HepG2 (cell line): ENCODE measurements around the gene PCSK6. TPM values are rescaled to one million over a fixed set of nuclear protein-coding genes. Genes with fewer than 3 reads are reported as not detected.

Experiments
- CREB3 ChIP-seq: sonication (generic); formaldehyde crosslinking; IDR thresholded peaks from 2 replicates; pipeline ENCODE4 v1.5.0; 2020; ENCODE audit warnings: missing genetic modification reagents
- JUN ChIP-seq: sonication (generic); formaldehyde crosslinking; IDR thresholded peaks from 2 replicates; pipeline ENCODE4 v1.4.0; 2020; ENCODE audit warnings: mild to moderate bottlenecking, missing genetic modification reagents
- KLF11 ChIP-seq: IDR thresholded peaks from 2 replicates; pipeline ENCODE4 v1.6.1; 2016; ENCODE audit warnings: missing compliant biosample characterization
- MAFF ChIP-seq: IDR thresholded peaks from 2 replicates; pipeline ENCODE4 v1.6.1; 2011; ENCODE audit warnings: low read depth, low read length, improper control_type of control experiment
- MTF2 ChIP-seq: sonication (generic); formaldehyde crosslinking; IDR thresholded peaks from 2 replicates; pipeline ENCODE4 v1.5.0; 2020; ENCODE audit warnings: missing genetic modification reagents, borderline replicate concordance
- PHB2 ChIP-seq: fragments of 450-650 bp; IDR thresholded peaks from 2 replicates; pipeline ENCODE4 v1.6.1; 2018; ENCODE audit not compliant: partially characterized antibody
- SOX13 ChIP-seq, 3 experiments: fragments of 450-650 bp in 1 of 3; sonication (generic) in 1 of 3; formaldehyde crosslinking in 1 of 3; IDR thresholded peaks in 2 of 3; conservative IDR thresholded peaks in 1 of 3; 2 replicates each; pipeline versions ENCODE4 v1.5.0 to v1.6.1; 2016 to 2020; ENCODE audit warnings: antibody characterized with exemption in 1 of 3, mild to moderate bottlenecking in 1 of 3, missing compliant biosample characterization in 1 of 3, missing genetic modification reagents in 1 of 3, moderate library complexity in 1 of 3
- STAG1 ChIP-seq: sonication (generic); formaldehyde crosslinking; IDR thresholded peaks from 2 replicates; pipeline ENCODE4 v1.4.0; 2020; ENCODE audit warnings: missing genetic modification reagents
- TAF15 ChIP-seq: fragments of 200-400 bp; formaldehyde crosslinking; IDR thresholded peaks from one replicate; pipeline ENCODE4 v1.6.1; 2018; ENCODE audit warnings: mild to moderate bottlenecking, low read depth, low read length; ENCODE audit not compliant: poor library complexity, severe bottlenecking
- U2AF1 ChIP-seq: fragments of 200-400 bp; formaldehyde crosslinking; optimal IDR thresholded peaks from 2 replicates; pipeline ENCODE3; 2017; ENCODE audit warnings: mild to moderate bottlenecking, low read depth, low read length
- USF2 ChIP-seq, 2 experiments: sonication (generic) in 1 of 2; formaldehyde crosslinking in 1 of 2; IDR thresholded peaks; 2 replicates each; pipeline versions ENCODE4 v1.5.1 to v1.6.1; 2011 to 2020; ENCODE audit warnings: borderline replicate concordance in 1 of 2, low read depth in 1 of 2, low read length in 1 of 2, mild to moderate bottlenecking in 1 of 2, missing genetic modification reagents in 1 of 2, moderate library complexity in 1 of 2
- WIZ ChIP-seq: sonication (generic); formaldehyde crosslinking; IDR thresholded peaks from 2 replicates; pipeline ENCODE4 v1.5.1; 2020; ENCODE audit warnings: mild to moderate bottlenecking, missing genetic modification reagents
- ZNF121 ChIP-seq: sonication (generic); formaldehyde crosslinking; IDR thresholded peaks from 2 replicates; pipeline ENCODE4 v1.5.0; 2020; ENCODE audit warnings: mild to moderate bottlenecking, missing genetic modification reagents
- ZNF3 ChIP-seq: IDR thresholded peaks from 2 replicates; pipeline ENCODE4 v1.7.0; 2017; ENCODE audit warnings: inconsistent platforms
- ZNF550 ChIP-seq: sonication (generic); formaldehyde crosslinking; IDR thresholded peaks from 2 replicates; pipeline ENCODE4 v1.4.0; 2020; ENCODE audit warnings: mild to moderate bottlenecking, missing genetic modification reagents, borderline replicate concordance
- ZSCAN30 ChIP-seq: sonication (generic); formaldehyde crosslinking; IDR thresholded peaks from 2 replicates; pipeline ENCODE4 v1.5.0; 2020; ENCODE audit warnings: mild to moderate bottlenecking, missing genetic modification reagents
- polyA plus RNA-seq, 8 experiments: library from polyadenylated mRNA; depleted of rRNA in 3 of 8; stranded (reverse) in 7 of 8; unstranded in 1 of 8; fragments of >200 nt; fragmentation: Illumina TruSeq in 4 of 8; extraction: Trizol in 4 of 8; gene quantifications; 2 replicates each; pipeline versions ENCODE4 v1.2.1 to v1.2.3, GENCODE V29; 2011 to 2016; ENCODE audit warnings: low read depth in 4 of 8, missing spikeins in 1 of 8, mixed read lengths in 1 of 8; ENCODE audit not compliant: insufficient read depth in 1 of 8
- total RNA-seq, 5 experiments: library from RNA; depleted of rRNA; stranded (reverse); fragments of >200 nt; fragmentation: Illumina TruSeq; extraction: Trizol; gene quantifications; 2 replicates each; pipeline ENCODE4 v1.2.3, GENCODE V29; 2016; ENCODE audit warnings: low read depth in 1 of 5
- TF ChIP-seq, protein P1 (sequence below): sonication (generic); formaldehyde crosslinking; IDR thresholded peaks from 2 replicates; pipeline ENCODE4 v1.4.0; 2020; ENCODE audit warnings: missing genetic modification reagents, borderline replicate concordance
- TF ChIP-seq, protein P2 (sequence below): IDR thresholded peaks from 2 replicates; pipeline ENCODE4 v1.6.1; 2016; ENCODE audit warnings: low read depth

The PCSK6 gene
- total and polyA plus RNA-seq, 2 of the 13 experiments (the other 11 are each of a cell fraction or from before 2014, with no cell fraction given): 56.5 to 155 TPM

DNA sequence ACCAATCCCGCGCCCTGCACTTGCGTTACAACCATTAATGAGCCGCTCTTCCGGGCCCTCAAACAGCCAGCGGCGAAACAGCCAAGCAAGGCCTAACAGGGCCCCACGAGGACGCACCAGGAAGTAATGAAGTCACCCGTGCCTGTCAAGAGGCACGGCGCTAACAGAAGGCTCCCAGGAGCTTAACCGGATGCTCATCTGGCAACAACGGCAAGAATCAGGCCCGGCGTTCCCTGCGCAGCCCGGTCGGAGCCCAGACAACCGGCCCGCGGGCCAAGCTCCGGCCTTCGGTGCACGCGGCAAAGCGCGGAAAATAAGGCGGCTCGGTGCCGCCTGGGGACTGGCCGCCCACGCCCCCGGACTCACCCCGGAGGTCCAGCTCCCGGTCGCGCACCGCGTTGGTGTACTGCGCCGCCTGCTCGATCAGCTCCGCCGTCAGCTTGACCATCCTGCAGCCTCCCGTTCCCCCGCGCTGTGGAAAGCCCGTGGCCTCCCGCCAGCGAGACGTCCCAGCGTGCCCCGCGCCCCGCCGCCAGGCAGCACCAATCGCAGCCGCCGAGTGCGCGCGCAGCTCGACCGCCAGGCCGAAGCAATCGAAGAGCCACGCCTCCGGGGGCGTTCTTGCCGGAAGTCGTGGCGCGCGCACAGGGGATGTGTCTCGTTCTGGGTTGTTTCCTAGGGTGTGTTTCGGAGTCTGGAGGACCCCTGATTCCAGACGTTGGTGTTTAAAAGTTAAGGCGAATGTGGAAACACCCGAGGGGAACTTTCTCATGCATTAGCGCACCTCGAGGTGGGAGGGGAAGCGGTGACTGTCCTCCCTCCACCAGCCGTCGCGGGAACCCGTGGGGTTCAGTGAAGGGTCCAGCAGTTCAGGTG lies 194.5 kb downstream of the PCSK6 start, which contains the start of gene SNRPA1 (continued):
- TF ChIP-seq, protein P1, sequence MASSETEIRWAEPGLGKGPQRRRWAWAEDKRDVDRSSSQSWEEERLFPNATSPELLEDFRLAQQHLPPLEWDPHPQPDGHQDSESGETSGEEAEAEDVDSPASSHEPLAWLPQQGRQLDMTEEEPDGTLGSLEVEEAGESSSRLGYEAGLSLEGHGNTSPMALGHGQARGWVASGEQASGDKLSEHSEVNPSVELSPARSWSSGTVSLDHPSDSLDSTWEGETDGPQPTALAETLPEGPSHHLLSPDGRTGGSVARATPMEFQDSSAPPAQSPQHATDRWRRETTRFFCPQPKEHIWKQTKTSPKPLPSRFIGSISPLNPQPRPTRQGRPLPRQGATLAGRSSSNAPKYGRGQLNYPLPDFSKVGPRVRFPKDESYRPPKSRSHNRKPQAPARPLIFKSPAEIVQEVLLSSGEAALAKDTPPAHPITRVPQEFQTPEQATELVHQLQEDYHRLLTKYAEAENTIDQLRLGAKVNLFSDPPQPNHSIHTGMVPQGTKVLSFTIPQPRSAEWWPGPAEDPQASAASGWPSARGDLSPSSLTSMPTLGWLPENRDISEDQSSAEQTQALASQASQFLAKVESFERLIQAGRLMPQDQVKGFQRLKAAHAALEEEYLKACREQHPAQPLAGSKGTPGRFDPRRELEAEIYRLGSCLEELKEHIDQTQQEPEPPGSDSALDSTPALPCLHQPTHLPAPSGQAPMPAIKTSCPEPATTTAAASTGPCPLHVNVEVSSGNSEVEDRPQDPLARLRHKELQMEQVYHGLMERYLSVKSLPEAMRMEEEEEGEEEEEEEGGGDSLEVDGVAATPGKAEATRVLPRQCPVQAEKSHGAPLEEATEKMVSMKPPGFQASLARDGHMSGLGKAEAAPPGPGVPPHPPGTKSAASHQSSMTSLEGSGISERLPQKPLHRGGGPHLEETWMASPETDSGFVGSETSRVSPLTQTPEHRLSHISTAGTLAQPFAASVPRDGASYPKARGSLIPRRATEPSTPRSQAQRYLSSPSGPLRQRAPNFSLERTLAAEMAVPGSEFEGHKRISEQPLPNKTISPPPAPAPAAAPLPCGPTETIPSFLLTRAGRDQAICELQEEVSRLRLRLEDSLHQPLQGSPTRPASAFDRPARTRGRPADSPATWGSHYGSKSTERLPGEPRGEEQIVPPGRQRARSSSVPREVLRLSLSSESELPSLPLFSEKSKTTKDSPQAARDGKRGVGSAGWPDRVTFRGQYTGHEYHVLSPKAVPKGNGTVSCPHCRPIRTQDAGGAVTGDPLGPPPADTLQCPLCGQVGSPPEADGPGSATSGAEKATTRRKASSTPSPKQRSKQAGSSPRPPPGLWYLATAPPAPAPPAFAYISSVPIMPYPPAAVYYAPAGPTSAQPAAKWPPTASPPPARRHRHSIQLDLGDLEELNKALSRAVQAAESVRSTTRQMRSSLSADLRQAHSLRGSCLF (CRISPR knock-in tag): 0 out of 2 replicates have a peak, but pooled peaks have one; percentile 67
- TF ChIP-seq ZNF3 (CRISPR knock-in tag) (no peak), ZSCAN30 (CRISPR knock-in tag) (peak; percentile 89; the same call in 1 of the 2 replicates), MAFF (no peak), ZNF121 (CRISPR knock-in tag) (no peak), CREB3 (CRISPR knock-in tag) (no peak; the same call in 1 of the 2 replicates), SOX13 (IDR thresholded peaks at IDR 0.05) (no peak), SOX13 (CRISPR knock-in tag; conservative IDR thresholded peaks at IDR 0.05 in 1 of 2, IDR thresholded peaks at IDR 0.05 in 1 of 2) (peak in 1 of 2 experiments; percentile 59; a peak in 1 of 4 replicates), USF2 (IDR thresholded peaks at IDR 0.05; ENCODE audit: low read depth, low read length) (no peak), USF2 (CRISPR knock-in tag; IDR thresholded peaks at IDR 0.05; ENCODE audit: borderline replicate concordance) (no peak), ZNF550 (CRISPR knock-in tag) (0 out of 2 replicates have a peak, but pooled peaks have one; percentile 18), KLF11 (CRISPR knock-in tag) (peak; percentile 84), STAG1 (CRISPR knock-in tag) (no peak), MTF2 (peak; percentile 96), JUN (no peak), WIZ (CRISPR knock-in tag) (peak; percentile 85), U2AF1 (no peak), PHB2 (no peak), TAF15 (peak; percentile 77)
- TF ChIP-seq, protein P2, sequence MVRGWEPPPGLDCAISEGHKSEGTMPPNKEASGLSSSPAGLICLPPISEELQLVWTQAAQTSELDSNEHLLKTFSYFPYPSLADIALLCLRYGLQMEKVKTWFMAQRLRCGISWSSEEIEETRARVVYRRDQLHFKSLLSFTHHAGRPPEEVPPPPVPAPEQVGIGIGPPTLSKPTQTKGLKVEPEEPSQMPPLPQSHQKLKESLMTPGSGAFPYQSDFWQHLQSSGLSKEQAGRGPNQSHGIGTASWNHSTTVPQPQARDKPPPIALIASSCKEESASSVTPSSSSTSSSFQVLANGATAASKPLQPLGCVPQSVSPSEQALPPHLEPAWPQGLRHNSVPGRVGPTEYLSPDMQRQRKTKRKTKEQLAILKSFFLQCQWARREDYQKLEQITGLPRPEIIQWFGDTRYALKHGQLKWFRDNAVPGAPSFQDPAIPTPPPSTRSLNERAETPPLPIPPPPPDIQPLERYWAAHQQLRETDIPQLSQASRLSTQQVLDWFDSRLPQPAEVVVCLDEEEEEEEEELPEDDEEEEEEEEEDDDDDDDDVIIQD: peak; percentile 52; the same call in 1 of the 2 replicates
